H1 (cell line): ENCODE measurements around the gene ZRANB3. TPM values are rescaled to one million over a fixed set of nuclear protein-coding genes. Genes with fewer than 3 reads are reported as not detected.

Experiments
- CTCF ChIA-PET: fragments of 300-600 bp; sonication (Branson Sonifier 250); formaldehyde crosslinking; loops from one replicate; lab custom pipeline; 2021; ENCODE audit not compliant: partially characterized antibody; lab: Charles Lee
- POLR2A ChIA-PET: fragments of 300-600 bp; sonication (Branson Sonifier 250); formaldehyde crosslinking; loops from one replicate; lab custom pipeline; 2021; ENCODE audit warnings: inconsistent platforms; ENCODE audit not compliant: partially characterized antibody; lab: Charles Lee
- DNase-seq, 2 experiments: peaks; one replicate each; pipeline versions ENCODE4 v3.0.0 to v3.0.0-alpha.2; 2010 to 2022; ENCODE audit warnings: low spot score in 2 of 2, low read depth in 1 of 2, mixed read lengths in 1 of 2
- FAIRE-seq: peaks from 2 replicates; lab custom pipeline; 2011; peaks lifted over from hg19 to GRCh38; lab: Jason Lieb, UNC
- H2AFZ ChIP-seq: 2 replicates; pipeline ENCODE4 v1.8.1; 2012; ENCODE audit warnings: low read length, inconsistent platforms
- H2AK5ac ChIP-seq: 2 replicates; pipeline ENCODE4 v1.6.1; 2013; ENCODE audit warnings: low read depth, low read length
- H2BK120ac ChIP-seq: replicated peaks from 2 replicates; pipeline ENCODE3; 2013; ENCODE audit warnings: low read depth, low read length, inconsistent platforms
- H2BK12ac ChIP-seq: 2 replicates; pipeline ENCODE4 v1.6.1; 2013; ENCODE audit warnings: low read depth, low read length
- H2BK15ac ChIP-seq: 2 replicates; pipeline ENCODE4 v1.6.1; 2013; ENCODE audit warnings: low read length
- H2BK20ac ChIP-seq: 2 replicates; pipeline ENCODE4 v1.6.1; 2013; ENCODE audit warnings: low read length
- H2BK5ac ChIP-seq: 2 replicates; pipeline ENCODE4 v1.6.1; 2013; ENCODE audit warnings: low read depth, low read length
- H3K14ac ChIP-seq: 2 replicates; pipeline ENCODE4 v1.6.1; 2013; ENCODE audit warnings: inconsistent platforms; ENCODE audit not compliant: insufficient read length
- H3K18ac ChIP-seq: 2 replicates; pipeline ENCODE4 v1.6.1; 2013; ENCODE audit warnings: low read length; ENCODE audit errors: extremely low read depth
- H3K23ac ChIP-seq: 2 replicates; pipeline ENCODE4 v1.6.1; 2013; ENCODE audit warnings: inconsistent platforms; ENCODE audit not compliant: insufficient read length
- H3K23me2 ChIP-seq: 2 replicates; pipeline ENCODE4 v1.6.1; 2013; ENCODE audit warnings: low read depth, low read length
- H3K27ac ChIP-seq: 2 replicates; pipeline ENCODE4 v1.6.1; 2011; ENCODE audit warnings: low read depth, low read length, inconsistent platforms
- H3K27me3 ChIP-seq, 4 experiments: replicated peaks in 1 of 4; 1 replicate in 1 of 4; 2 replicates in 3 of 4; pipeline versions ENCODE4 v1.6.1 to v1.8.1; 2011 to 2013; ENCODE audit warnings: low read length in 3 of 4, mild to moderate bottlenecking in 3 of 4, inconsistent platforms in 2 of 4, mixed read lengths in 2 of 4, moderate library complexity in 1 of 4; ENCODE audit not compliant: control insufficient read depth in 3 of 4, insufficient read depth in 3 of 4; ENCODE audit errors: extremely low read depth in 1 of 4
- H3K36me3 ChIP-seq, 4 experiments: 2 replicates each; pipeline versions ENCODE4 v1.6.1 to v1.8.1; 2011 to 2013; ENCODE audit warnings: mild to moderate bottlenecking in 4 of 4, low read length in 3 of 4, moderate library complexity in 2 of 4, control low read depth in 1 of 4, inconsistent platforms in 1 of 4; ENCODE audit not compliant: insufficient read depth in 4 of 4, control insufficient read depth in 2 of 4
- H3K4ac ChIP-seq: replicated peaks from 2 replicates; pipeline ENCODE3; 2013; ENCODE audit warnings: low read length, low read depth, mixed read lengths, inconsistent platforms; ENCODE audit not compliant: insufficient read length
- H3K4me1 ChIP-seq, 4 experiments: replicated peaks in 1 of 4; 1 replicate in 1 of 4; 2 replicates in 3 of 4; pipeline versions ENCODE4 v1.6.1 to v1.8.1; 2011 to 2013; ENCODE audit warnings: low read length in 3 of 4, inconsistent platforms in 2 of 4, mixed read lengths in 1 of 4; ENCODE audit not compliant: insufficient read depth in 4 of 4, control insufficient read depth in 3 of 4
- H3K4me2 ChIP-seq, 2 experiments: 2 replicates each; pipeline versions ENCODE4 v1.6.1 to v1.8.1; 2011 to 2013; ENCODE audit warnings: low read depth in 2 of 2, low read length in 2 of 2, control low read depth in 1 of 2, inconsistent platforms in 1 of 2, mild to moderate bottlenecking in 1 of 2; ENCODE audit not compliant: insufficient read depth in 1 of 2
- H3K4me3 ChIP-seq, 4 experiments: fragments of 200-600, 300-600 bp in 1 of 4; sonication (generic), shearing (Covaris generic), sonication (Bioruptor Twin) in 1 of 4; 2 replicates each; pipeline versions ENCODE4 v1.5.1 to v1.8.1; 2011 to 2016; ENCODE audit warnings: low read length in 4 of 4, low read depth in 3 of 4, control low read depth in 2 of 4, inconsistent platforms in 2 of 4, mild to moderate bottlenecking in 2 of 4, mixed read lengths in 1 of 4, moderate library complexity in 1 of 4; ENCODE audit not compliant: insufficient read depth in 2 of 4; ENCODE audit errors: extremely low read depth in 1 of 4
- H3K56ac ChIP-seq: replicated peaks from 2 replicates; pipeline ENCODE3; 2013; ENCODE audit warnings: low read depth, mild to moderate bottlenecking, mixed read lengths, low read length, inconsistent platforms; ENCODE audit not compliant: insufficient read length
- H3K79me1 ChIP-seq: 2 replicates; pipeline ENCODE4 v1.6.1; 2013; ENCODE audit warnings: low read depth, low read length, control low read depth
- H3K79me2 ChIP-seq, 2 experiments: 2 replicates each; pipeline versions ENCODE4 v1.6.1 to v1.8.1; 2012 to 2013; ENCODE audit warnings: low read length in 2 of 2, mild to moderate bottlenecking in 2 of 2, inconsistent platforms in 1 of 2; ENCODE audit not compliant: insufficient read depth in 2 of 2, control insufficient read depth in 1 of 2
- H3K9ac ChIP-seq, 4 experiments: replicated peaks in 1 of 4; 1 replicate in 1 of 4; 2 replicates in 3 of 4; pipeline versions ENCODE4 v1.6.1 to v1.8.1; 2011 to 2013; ENCODE audit warnings: low read depth in 3 of 4, low read length in 3 of 4, control low read depth in 2 of 4, mild to moderate bottlenecking in 2 of 4, moderate library complexity in 2 of 4, inconsistent platforms in 1 of 4; ENCODE audit errors: extremely low read depth in 1 of 4
- H3K9me3 ChIP-seq, 2 experiments: 2 replicates each; pipeline versions ENCODE4 v1.6.1 to v1.8.1; 2012 to 2013; ENCODE audit warnings: mild to moderate bottlenecking in 2 of 2, moderate library complexity in 2 of 2, control low read depth in 1 of 2, inconsistent platforms in 1 of 2, low read depth in 1 of 2, low read length in 1 of 2, mixed read lengths in 1 of 2; ENCODE audit not compliant: insufficient read depth in 2 of 2
- H4K20me1 ChIP-seq, 2 experiments: replicated peaks in 1 of 2; 2 replicates each; pipeline versions ENCODE3 to v1.8.1; 2011 to 2013; ENCODE audit warnings: inconsistent platforms in 2 of 2, low read length in 2 of 2, mild to moderate bottlenecking in 1 of 2; ENCODE audit not compliant: insufficient read depth in 2 of 2, control insufficient read depth in 1 of 2
- H4K5ac ChIP-seq: 2 replicates; pipeline ENCODE4 v1.6.1; 2013; ENCODE audit warnings: low read length, low read depth, mixed read lengths, inconsistent platforms; ENCODE audit not compliant: insufficient read length
- H4K8ac ChIP-seq: 2 replicates; pipeline ENCODE4 v1.8.0; 2013; ENCODE audit warnings: mild to moderate bottlenecking, moderate library complexity, low read length, inconsistent platforms; ENCODE audit not compliant: insufficient read depth; ENCODE audit errors: extremely low read depth
- H4K91ac ChIP-seq: replicated peaks from 2 replicates; pipeline ENCODE3; 2013; ENCODE audit warnings: low read length, mixed read lengths, inconsistent platforms; ENCODE audit not compliant: insufficient read length
- BACH1 ChIP-seq: IDR thresholded peaks from 2 replicates; pipeline ENCODE4 v1.6.1; 2012; ENCODE audit warnings: low read length, improper control_type of control experiment
- CBX8 ChIP-seq: fragments of 300-800, 300-1000 bp; sonication (generic); IDR thresholded peaks from 2 replicates; pipeline ENCODE4 v1.7.1; 2016; ENCODE audit warnings: low read depth, low read length, borderline replicate concordance
- CEBPB ChIP-seq: IDR thresholded peaks from 2 replicates; pipeline ENCODE4 v1.6.1; 2012; ENCODE audit warnings: low read depth, low read length
- CHD2 ChIP-seq: IDR thresholded peaks from 2 replicates; pipeline ENCODE4 v1.6.1; 2012; ENCODE audit warnings: low read length, improper control_type of control experiment
- GABPA ChIP-seq: IDR thresholded peaks from 2 replicates; pipeline ENCODE4 v1.6.1; 2011; ENCODE audit warnings: mild to moderate bottlenecking, low read length, moderate library complexity, borderline replicate concordance; ENCODE audit not compliant: insufficient read depth
- KDM5A ChIP-seq: fragments of 200-600 bp; IDR thresholded peaks from 2 replicates; pipeline ENCODE4 v1.7.1; 2012; ENCODE audit warnings: mild to moderate bottlenecking, low read length, inconsistent platforms, mixed read lengths
- NANOG ChIP-seq: IDR thresholded peaks from 2 replicates; pipeline ENCODE4 v1.6.1; 2011; ENCODE audit warnings: low read length, low read depth, mild to moderate bottlenecking, inconsistent platforms; ENCODE audit not compliant: insufficient read depth, poor library complexity, severe bottlenecking
- NRF1 ChIP-seq: IDR thresholded peaks from 2 replicates; pipeline ENCODE4 v1.6.1; 2011; ENCODE audit warnings: mild to moderate bottlenecking, low read depth, low read length, improper control_type of control experiment
- POU5F1 ChIP-seq: IDR thresholded peaks from 2 replicates; pipeline ENCODE4 v1.6.1; 2011; ENCODE audit warnings: low read depth, mild to moderate bottlenecking, low read length, moderate library complexity
- RAD21 ChIP-seq, 2 experiments: IDR thresholded peaks in 1 of 2; conservative IDR thresholded peaks in 1 of 2; 2 replicates each; pipeline ENCODE4 v1.6.1; 2011; ENCODE audit warnings: low read depth in 2 of 2, low read length in 2 of 2, improper control_type of control experiment in 1 of 2, inconsistent platforms in 1 of 2, mild to moderate bottlenecking in 1 of 2, moderate library complexity in 1 of 2
- polyA plus RNA-seq, 7 experiments: library from polyadenylated mRNA; depleted of rRNA in 3 of 7; stranded (reverse) in 5 of 7; unstranded in 2 of 7; fragments of >200 nt in 5 of 7; fragments of 200-250 nt in 2 of 7; gene quantifications; 1 replicate in 5 of 7; 2 replicates in 1 of 7; 4 replicates in 1 of 7; pipeline versions ENCODE4 v1.2.1 to v1.2.3, GENCODE V29; 2011 to 2013; ENCODE audit warnings: missing spikeins in 2 of 7, mixed read lengths in 2 of 7
- total RNA-seq: library from RNA; stranded (reverse); fragmentation: NEBNext Ultra II Directional; extraction: Animal tissue kit (Norgen Biotek cat#: 25700); gene quantifications from 2 replicates; pipeline ENCODE4 v1.2.1, GENCODE V29; 2021
- TF ChIP-seq, protein P1 (sequence below): IDR thresholded peaks from 2 replicates; pipeline ENCODE4 v1.6.1; 2012; ENCODE audit warnings: inconsistent platforms
- TF ChIP-seq, protein P2 (sequence below): IDR thresholded peaks from 2 replicates; pipeline ENCODE4 v1.6.1; 2011; ENCODE audit warnings: low read length, improper control_type of control experiment
- TF ChIP-seq, protein P3 (sequence below): IDR thresholded peaks from 2 replicates; pipeline ENCODE4 v1.6.1; 2012; ENCODE audit warnings: inconsistent platforms

ZRANB3 gene
- total and polyA plus RNA-seq, 2 of the 8 experiments (the other 6 are each of a cell fraction or from before 2014, with no cell fraction given) = 4.5 to 19.3 TPM

DNA sequence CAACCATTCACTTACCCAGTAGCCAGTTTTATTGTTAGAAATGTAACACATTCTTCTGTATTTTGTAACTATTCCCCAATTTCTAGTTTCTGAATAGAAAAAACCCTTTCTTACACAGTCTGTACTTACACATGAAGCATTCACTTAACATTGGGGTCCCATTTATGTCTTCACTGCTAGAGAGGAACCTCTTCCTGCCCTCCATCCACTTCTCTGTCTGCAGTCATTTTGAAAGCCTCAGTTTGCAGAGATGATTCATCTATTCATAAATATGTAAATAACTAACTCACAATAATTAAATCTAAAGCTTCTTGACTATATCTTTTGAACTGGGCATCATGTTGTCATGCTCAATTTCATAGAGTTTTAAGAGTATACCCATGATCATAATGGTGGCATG lies 55.9 kb downstream of the ZRANB3 start:
- Histone ChIP-seq H3K9ac (no peak overlapping the region), H3K79me2 (no peaks in the 10 kb centered on the region), H3K27me3 (no peaks in the 10 kb centered on the region), H3K56ac (no peak overlapping the region), H3K23ac (no peak overlapping the region), H2AFZ (no peak overlapping the region), H3K14ac (no peak overlapping the region), H3K18ac (no peak overlapping the region), H2AK5ac (no peak overlapping the region), H4K91ac (no peak overlapping the region), H2BK12ac (no peak overlapping the region), H3K9me3 (no peaks in the 10 kb centered on the region), H3K4me1 (no peaks in the 10 kb centered on the region), H2BK15ac (no peak overlapping the region), H3K4me2 (no peak overlapping the region), H3K23me2 (no peaks in the 10 kb centered on the region), H3K36me3 (no peaks in the 10 kb centered on the region), H4K8ac (no peak overlapping the region), H4K5ac (no peak overlapping the region), H2BK5ac (no peak overlapping the region), H2BK20ac (no peak overlapping the region), H3K27ac (no peak overlapping the region), H4K20me1 (peaks cover 0 to 1% of the 10 kb centered on the region in 2 experiments), H3K79me1 (no peaks in the 10 kb centered on the region), H3K4ac (no peak overlapping the region), H3K4me3 (no peak overlapping the region), H2BK120ac (no peak overlapping the region)
- TF ChIP-seq RAD21 (IDR thresholded peaks at IDR 0.05 in 1 of 2, conservative IDR thresholded peaks at IDR 0.05 in 1 of 2; ENCODE audit: low read depth in 2 of 2, low read length in 2 of 2) (no peak), NRF1 (no peak), CBX8 (no peak), KDM5A (no peak), CHD2 (no peak), GABPA (no peak), CEBPB (no peak), POU5F1 (no peak), BACH1 (no peak), NANOG (no peak)
- TF ChIP-seq, protein P1, sequence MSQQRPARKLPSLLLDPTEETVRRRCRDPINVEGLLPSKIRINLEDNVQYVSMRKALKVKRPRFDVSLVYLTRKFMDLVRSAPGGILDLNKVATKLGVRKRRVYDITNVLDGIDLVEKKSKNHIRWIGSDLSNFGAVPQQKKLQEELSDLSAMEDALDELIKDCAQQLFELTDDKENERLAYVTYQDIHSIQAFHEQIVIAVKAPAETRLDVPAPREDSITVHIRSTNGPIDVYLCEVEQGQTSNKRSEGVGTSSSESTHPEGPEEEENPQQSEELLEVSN = no peak
- TF ChIP-seq, protein P2, sequence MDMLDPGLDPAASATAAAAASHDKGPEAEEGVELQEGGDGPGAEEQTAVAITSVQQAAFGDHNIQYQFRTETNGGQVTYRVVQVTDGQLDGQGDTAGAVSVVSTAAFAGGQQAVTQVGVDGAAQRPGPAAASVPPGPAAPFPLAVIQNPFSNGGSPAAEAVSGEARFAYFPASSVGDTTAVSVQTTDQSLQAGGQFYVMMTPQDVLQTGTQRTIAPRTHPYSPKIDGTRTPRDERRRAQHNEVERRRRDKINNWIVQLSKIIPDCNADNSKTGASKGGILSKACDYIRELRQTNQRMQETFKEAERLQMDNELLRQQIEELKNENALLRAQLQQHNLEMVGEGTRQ = no peak
- TF ChIP-seq, protein P3, sequence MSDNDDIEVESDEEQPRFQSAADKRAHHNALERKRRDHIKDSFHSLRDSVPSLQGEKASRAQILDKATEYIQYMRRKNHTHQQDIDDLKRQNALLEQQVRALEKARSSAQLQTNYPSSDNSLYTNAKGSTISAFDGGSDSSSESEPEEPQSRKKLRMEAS = no peak
- FAIRE-seq (no peak), DNase-seq (no peak)
- ChIA-PET CTCF (interaction anchor here (0.6 to 5.1 kb wide), 5 partner anchors 56 to 322 kb away, joined by 3 to 32 read pairs (median 3); partner anchors contain the start of genes R3HDM1 and ZRANB3), POLR2A (no interaction called here)
